HepG2 (cell line): Measurements from ENCODE around the gene ACVR1B. TPM values are rescaled to one million over a fixed set of nuclear protein-coding genes. Genes with fewer than 3 reads are reported as not detected.

Source experiments
- ATAC-seq: fragments of 200-7000 bp; cut with Tn5 transposase; 3 replicates; pipeline ENCODE4 v1.9.1; 2020; ENCODE audit warnings: mild to moderate bottlenecking, moderate library complexity
- BruUV-seq: library from RNA; stranded (reverse); fragments of 400-500 nt; replicated peaks from 2 replicates; lab custom pipeline; 2021; lab: Mats Ljungman, UMichigan
- CTCF ChIA-PET: fragments of 300-600 bp; formaldehyde crosslinking; extraction: SDS; loops from one replicate; lab custom pipeline; 2021; ENCODE audit warnings: low total read pairs, inconsistent platforms, low intra/inter-chr PET ratio; lab: Yijun Ruan, JAX
- POLR2A ChIA-PET: fragments of 350-600 bp; sonication (Branson Sonifier 250); formaldehyde crosslinking; loops from one replicate; lab custom pipeline; 2020; ENCODE audit warnings: antibody characterized with exemption, inconsistent platforms; lab: Yijun Ruan, JAX
- DNase-seq: peaks from one replicate; pipeline ENCODE4 v3.0.0-alpha.2; 2015; ENCODE audit warnings: low spot score
- FAIRE-seq: peaks from 3 replicates; lab custom pipeline; 2011; peaks lifted over from hg19 to GRCh38; lab: Jason Lieb, UNC
- H2AFZ ChIP-seq: one replicate; pipeline ENCODE4 v1.6.1; 2011; ENCODE audit warnings: low read length, inconsistent platforms
- H3K27ac ChIP-seq: fragments of 300-600 bp; 3 replicates; pipeline ENCODE4 v1.8.0; 2011; ENCODE audit warnings: mixed run types, mild to moderate bottlenecking, mixed read lengths, low read length, inconsistent platforms; ENCODE audit not compliant: insufficient read depth; ENCODE audit errors: extremely low read length
- H3K27me3 ChIP-seq, 2 experiments: fragments of 200-600 bp in 1 of 2; 2 replicates in 1 of 2; 3 replicates in 1 of 2; pipeline versions ENCODE4 v1.6.0 to v1.8.0; 2011; ENCODE audit warnings: low read length in 2 of 2, mild to moderate bottlenecking in 2 of 2, moderate library complexity in 2 of 2, inconsistent platforms in 1 of 2; ENCODE audit not compliant: insufficient read depth in 2 of 2, control insufficient read depth in 1 of 2
- H3K36me3 ChIP-seq, 2 experiments: fragments of 200-600 bp in 1 of 2; replicated peaks in 1 of 2; 2 replicates in 1 of 2; 3 replicates in 1 of 2; pipeline versions ENCODE4 v1.5.1 to v1.8.0; 2011; ENCODE audit warnings: low read length in 2 of 2, inconsistent platforms in 1 of 2; ENCODE audit not compliant: insufficient read depth in 2 of 2, control insufficient read depth in 1 of 2
- H3K4me1 ChIP-seq: 2 replicates; pipeline ENCODE4 v1.5.1; 2012; ENCODE audit warnings: low read length, inconsistent platforms; ENCODE audit not compliant: insufficient read depth
- H3K4me2 ChIP-seq: 2 replicates; pipeline ENCODE4 v1.6.0; 2011; ENCODE audit warnings: low read depth, low read length, inconsistent platforms
- H3K4me3 ChIP-seq, 3 experiments: fragments of 200-600 bp in 1 of 3; sonication (generic), shearing (Covaris generic) in 1 of 3; replicated peaks in 1 of 3; 2 replicates each; pipeline ENCODE4 v1.5.1; 2011 to 2016; ENCODE audit warnings: low read length in 3 of 3, inconsistent platforms in 2 of 3, low read depth in 2 of 3, mild to moderate bottlenecking in 2 of 3, control low read depth in 1 of 3, mixed read lengths in 1 of 3; ENCODE audit not compliant: insufficient read depth in 1 of 3
- H3K79me2 ChIP-seq: one replicate; pipeline ENCODE4 v1.6.1; 2011; ENCODE audit warnings: low read length, inconsistent platforms; ENCODE audit not compliant: insufficient read depth
- H3K9ac ChIP-seq: 2 replicates; pipeline ENCODE4 v1.6.0; 2011; ENCODE audit warnings: mild to moderate bottlenecking, low read depth, low read length, inconsistent platforms; ENCODE audit not compliant: insufficient read depth
- H3K9me3 ChIP-seq: 2 replicates; pipeline ENCODE4 v1.5.1; 2012; ENCODE audit warnings: mild to moderate bottlenecking, low read length
- H4K20me1 ChIP-seq: 2 replicates; pipeline ENCODE4 v1.6.0; 2011; ENCODE audit warnings: inconsistent platforms, mild to moderate bottlenecking, low read length, moderate library complexity; ENCODE audit not compliant: insufficient read depth
- ARNTL ChIP-seq: sonication (generic); formaldehyde crosslinking; IDR thresholded peaks from 2 replicates; pipeline ENCODE4 v1.4.0; 2020; ENCODE audit warnings: mild to moderate bottlenecking, missing genetic modification reagents
- E2F1 ChIP-seq: sonication (generic); formaldehyde crosslinking; IDR thresholded peaks from 2 replicates; pipeline ENCODE4 v1.5.0; 2020; ENCODE audit warnings: missing genetic modification reagents
- FOXK1 ChIP-seq: sonication (generic); formaldehyde crosslinking; IDR thresholded peaks from 2 replicates; pipeline ENCODE4 v1.4.0; 2020; ENCODE audit warnings: low read depth, missing genetic modification reagents, borderline replicate concordance
- IKZF5 ChIP-seq: IDR thresholded peaks from 2 replicates; pipeline ENCODE4 v1.6.1; 2018; ENCODE audit warnings: missing genetic modification reagents, mild to moderate bottlenecking, missing compliant biosample characterization
- MAFF ChIP-seq: IDR thresholded peaks from 2 replicates; pipeline ENCODE4 v1.6.1; 2011; ENCODE audit warnings: low read depth, low read length, improper control_type of control experiment
- PLRG1 ChIP-seq: fragments of 450-650 bp; conservative IDR thresholded peaks from 2 replicates; pipeline ENCODE4 v1.6.1; 2016
- SUZ12 ChIP-seq: fragments of 150-350 bp; IDR thresholded peaks from 2 replicates; pipeline ENCODE4 v1.6.1; 2014; ENCODE audit warnings: low read depth, low read length
- TRAFD1 ChIP-seq: sonication (generic); formaldehyde crosslinking; IDR thresholded peaks from 2 replicates; pipeline ENCODE4 v1.5.1; 2020; ENCODE audit warnings: missing genetic modification reagents, mild to moderate bottlenecking, borderline replicate concordance
- ZBTB21 ChIP-seq: sonication (generic); formaldehyde crosslinking; IDR thresholded peaks from 2 replicates; pipeline ENCODE4 v1.4.0; 2020; ENCODE audit warnings: missing genetic modification reagents
- ZBTB34 ChIP-seq: sonication (generic); formaldehyde crosslinking; IDR thresholded peaks from 2 replicates; pipeline ENCODE4 v1.8.0; 2022; ENCODE audit warnings: mild to moderate bottlenecking, missing genetic modification reagents
- ZNF281 ChIP-seq: sonication (generic); formaldehyde crosslinking; IDR thresholded peaks from 2 replicates; pipeline ENCODE4 v1.4.0; 2020; ENCODE audit warnings: missing genetic modification reagents, borderline replicate concordance
- ZNF333 ChIP-seq: sonication (generic); formaldehyde crosslinking; IDR thresholded peaks from 2 replicates; pipeline ENCODE4 v1.4.0; 2020; ENCODE audit warnings: mild to moderate bottlenecking, missing genetic modification reagents, borderline replicate concordance
- ZNF777 ChIP-seq: sonication (generic); formaldehyde crosslinking; IDR thresholded peaks from 2 replicates; pipeline ENCODE4 v1.4.0; 2020; ENCODE audit warnings: missing genetic modification reagents
- WGBS: methylation state at CpG from one replicate; pipeline ENCODE4 v1.1.6; 2017; ENCODE audit warnings: low lambda C conversion rate; 5-methylcytosine and 5-hydroxymethylcytosine counted together
- in situ Hi-C: cut with HindIII; loops from 2 replicates; pipeline ENCODE4 v1.10.0; 2017; ENCODE audit warnings: low pct_unique_long_range_greater_than_20kb; ENCODE audit not compliant: extremely low pct_ligation_motif_present
- intact Hi-C: fragments of 100-400 bp; cut with micrococcal nuclease; formaldehyde crosslinking; loops from one replicate; pipeline ENCODE4 v1.10.0; 2022; ENCODE audit not compliant: unreplicated experiment
- polyA plus RNA-seq, 8 experiments: library from polyadenylated mRNA; depleted of rRNA in 3 of 8; stranded (reverse) in 7 of 8; unstranded in 1 of 8; fragments of >200 nt; fragmentation: Illumina TruSeq in 4 of 8; extraction: Trizol in 4 of 8; gene quantifications; 2 replicates each; pipeline versions ENCODE4 v1.2.1 to v1.2.3, GENCODE V29; 2011 to 2016; ENCODE audit warnings: low read depth in 4 of 8, missing spikeins in 1 of 8, mixed read lengths in 1 of 8; ENCODE audit not compliant: insufficient read depth in 1 of 8
- total RNA-seq, 5 experiments: library from RNA; depleted of rRNA; stranded (reverse); fragments of >200 nt; fragmentation: Illumina TruSeq; extraction: Trizol; gene quantifications; 2 replicates each; pipeline ENCODE4 v1.2.3, GENCODE V29; 2016; ENCODE audit warnings: low read depth in 1 of 5

ACVR1B gene
- total and polyA plus RNA-seq, 2 of the 13 experiments (the other 11 are each of a cell fraction or from before 2014, with no cell fraction given): 8.9 to 12.1 TPM

- 44% methylated on average over 5 of the region's 6 CpGs for WGBS
- in situ Hi-C loops: no loop called here
- no peak for TF ChIP-seq PLRG1
- no peak for TF ChIP-seq ZNF333 (CRISPR knock-in tag)
- no peak for TF ChIP-seq SUZ12
- no peak for TF ChIP-seq MAFF
- no peak for TF ChIP-seq ARNTL
- no peak for TF ChIP-seq ZBTB21
- TF ChIP-seq ZNF281 (CRISPR knock-in tag): no peak
- TF ChIP-seq TRAFD1 (CRISPR knock-in tag): no peak
- TF ChIP-seq IKZF5: no peak
- TF ChIP-seq ZBTB34 (CRISPR knock-in tag): no peak
- no peak for TF ChIP-seq E2F1
- TF ChIP-seq ZNF777 (CRISPR knock-in tag): no peak
- no peak for TF ChIP-seq FOXK1 (CRISPR knock-in tag)
Measured at GRCh38 chr12:52041695-52042123, 90.2 kb downstream of the ACVR1B start.

More at GRCh38 chr12:52041695-52042123, 90.2 kb downstream of the ACVR1B start:
- DNase-seq: no peak
- no peak for FAIRE-seq
- CTCF ChIA-PET: no interaction called here
- H3K9me3 ChIP-seq: no peaks in the 10 kb centered on the region
- no peaks in the 10 kb centered on the region for H4K20me1 ChIP-seq
- H3K4me2 ChIP-seq: no peak overlapping the region; the same call in 1 of the 2 replicates
- ATAC-seq: peak; percentile 20
- no peak overlapping the region for H3K27ac ChIP-seq
- peaks cover 80% of the 10 kb centered on the region for H3K4me1 ChIP-seq
- H3K4me3 ChIP-seq: no peak overlapping the region
- intact Hi-C loops: no loop called here
- H2AFZ ChIP-seq: no peak overlapping the region
- POLR2A ChIA-PET: interaction anchor here (1.1 kb wide), 1 partner anchor 9 kb away, joined by 3 read pairs; no protein-coding TSS in a partner anchor
- H3K36me3 ChIP-seq: no peaks in the 10 kb centered on the region
- no peak overlapping the region for H3K9ac ChIP-seq
- no TSS peak for BruUV-seq
- peaks cover 1 to 13% of the 10 kb centered on the region in 2 experiments; a peak in 3 of 5 replicates for H3K27me3 ChIP-seq
- no peaks in the 10 kb centered on the region for H3K79me2 ChIP-seq
